A673 (cell line): ENCODE measurements around the gene NFS1. TPM values are rescaled to one million over a fixed set of nuclear protein-coding genes. Genes with fewer than 3 reads are reported as not detected.
"Not testable (repeated sequence)": the region's sequence is repeated elsewhere in the genome, so short reads cannot be mapped to it uniquely, and the experiment has no call there.

Experiments used
- BruUV-seq: library from RNA; stranded (reverse); fragments of 400-500 nt; replicated peaks from 2 replicates; lab custom pipeline; 2021; lab: Mats Ljungman, UMichigan
- CTCF ChIA-PET: fragments of 300-600 bp; sonication (Branson Sonifier 250); formaldehyde crosslinking; loops from one replicate; lab custom pipeline; 2022; ENCODE audit warnings: antibody characterized with exemption; lab: Charles Lee
- POLR2A ChIA-PET: fragments of 300-600 bp; sonication (Branson Sonifier 250); formaldehyde crosslinking; loops from one replicate; lab custom pipeline; 2022; ENCODE audit warnings: antibody characterized with exemption; ENCODE audit not compliant: low non-redundant PET; lab: Charles Lee
- DNase-seq: peaks from one replicate; pipeline ENCODE4 v3.0.0-alpha.2; 2015; ENCODE audit warnings: low spot score
- H3K27ac ChIP-seq: fragments of 200-600 bp; sonication (generic); 2 replicates; pipeline ENCODE4 v1.5.1; 2016; ENCODE audit warnings: mixed run types, low read depth, mild to moderate bottlenecking, mixed read lengths, antibody characterized with exemption, low read length; ENCODE audit not compliant: poor library complexity, severe bottlenecking
- H3K27me3 ChIP-seq: fragments of 200-600 bp; sonication (generic); replicated peaks from 2 replicates; pipeline ENCODE4 v1.6.1; 2017; ENCODE audit warnings: mixed run types, low read depth, mild to moderate bottlenecking, mixed read lengths, antibody characterized with exemption, low read length; ENCODE audit not compliant: insufficient read depth, poor library complexity
- H3K36me3 ChIP-seq: fragments of 200-600 bp; sonication (generic); 2 replicates; pipeline ENCODE4 v1.6.1; 2016; ENCODE audit warnings: mixed run types, mild to moderate bottlenecking, mixed read lengths, antibody characterized with exemption, low read length; ENCODE audit not compliant: insufficient read depth, poor library complexity, severe bottlenecking
- H3K4me1 ChIP-seq: fragments of 200-600 bp; sonication (generic); 2 replicates; pipeline ENCODE4 v1.6.1; 2017; ENCODE audit warnings: mixed run types, mild to moderate bottlenecking, mixed read lengths, antibody characterized with exemption, low read length; ENCODE audit not compliant: insufficient read depth, poor library complexity, severe bottlenecking
- H3K4me3 ChIP-seq: fragments of 200-600 bp; sonication (generic); 2 replicates; pipeline ENCODE4 v1.5.1; 2016; ENCODE audit warnings: low read depth, mixed run types, mild to moderate bottlenecking, mixed read lengths, low read length; ENCODE audit not compliant: poor library complexity, severe bottlenecking
- H3K9me3 ChIP-seq: fragments of 200-600 bp; sonication (generic); 2 replicates; pipeline ENCODE4 v1.6.1; 2016; ENCODE audit warnings: mixed run types, low read depth, mild to moderate bottlenecking, mixed read lengths, antibody characterized with exemption, low read length; ENCODE audit not compliant: poor library complexity, severe bottlenecking
- CTCF ChIP-seq: fragments of 300-800, 200-600 bp; sonication (generic); conservative IDR thresholded peaks from 2 replicates; pipeline ENCODE4 v1.5.1; 2017; ENCODE audit warnings: low read depth, mild to moderate bottlenecking, antibody characterized with exemption, low read length, moderate library complexity, mixed read lengths
- EZH2 ChIP-seq: fragments of 200-600 bp; sonication (generic); IDR thresholded peaks from 2 replicates; pipeline ENCODE4 v1.6.1; 2017; ENCODE audit warnings: borderline replicate concordance, low read depth, mild to moderate bottlenecking, mixed read lengths, antibody characterized with exemption, low read length; ENCODE audit not compliant: poor library complexity, severe bottlenecking
- intact Hi-C: fragments of 100-400 bp; cut with micrococcal nuclease; formaldehyde crosslinking; loops from one replicate; pipeline ENCODE4 v1.10.0; 2022; ENCODE audit not compliant: unreplicated experiment
- total RNA-seq: library from RNA; stranded (reverse); gene quantifications from 2 replicates; pipeline ENCODE4 v1.2.3, GENCODE V29; 2021

Gene NFS1
- total RNA-seq, 1 experiment from 2014 or later: 22.2 TPM

- Histone ChIP-seq H3K4me3 (no peak overlapping the region), H3K4me1 (peaks cover 15% of the 10 kb centered on the region), H3K27ac (no peak overlapping the region), H3K36me3 (peaks cover 100% of the 10 kb centered on the region), H3K27me3 (no peaks in the 10 kb centered on the region), H3K9me3 (no peaks in the 10 kb centered on the region)
- TF ChIP-seq CTCF (no peak), EZH2 (no peak)
- intact Hi-C loops: no loop called here
- BruUV-seq: no TSS peak
- DNase-seq: no peak
- ChIA-PET CTCF (interaction anchor here (0.6 kb wide), 1 partner anchor 264 kb away, joined by 3 read pairs; no protein-coding TSS in a partner anchor), POLR2A (interaction anchor here (0.6 to 0.8 kb wide), 2 partner anchors 8 to 15 kb away, joined by 3 read pairs; partner anchors contain the start of gene RBM39)
Measured at GRCh38 chr20:35726842-35727711, 27.9 kb upstream of the NFS1 start.

GRCh38 chr20:35724321-35725230 is 25.4 kb upstream of the NFS1 start:
- POLR2A ChIA-PET: no interaction called here
- TF ChIP-seq CTCF: no peak
- TF ChIP-seq EZH2: no peak

GRCh38 chr20:35723652-35724320 is 24.6 kb upstream of the NFS1 start:
- DNase-seq, CTCF ChIA-PET, H3K27ac ChIP-seq, H3K27me3 ChIP-seq, BruUV-seq, H3K9me3 ChIP-seq, H3K4me3 ChIP-seq, POLR2A ChIA-PET, H3K4me1 ChIP-seq: not testable (repeated sequence)
- intact Hi-C loops: loop anchor here (1.0 kb wide), 1 partner anchor 8 kb away; no protein-coding TSS in a partner anchor
- peaks cover 100% of the 10 kb centered on the region for H3K36me3 ChIP-seq

More at GRCh38 chr20:35724321-35725230, 25.4 kb upstream of the NFS1 start:
- intact Hi-C loops: no loop called here
- CTCF ChIA-PET: no interaction called here
- no peak overlapping the region for H3K4me3 ChIP-seq
- no peaks in the 10 kb centered on the region for H3K4me1 ChIP-seq
- H3K27me3 ChIP-seq: no peaks in the 10 kb centered on the region
- no peak for DNase-seq
- no peak overlapping the region for H3K27ac ChIP-seq
- H3K36me3 ChIP-seq: peaks cover 100% of the 10 kb centered on the region
- BruUV-seq: no TSS peak
- H3K9me3 ChIP-seq: no peaks in the 10 kb centered on the region

- DNase-seq, H3K9me3 ChIP-seq, BruUV-seq, H3K27ac ChIP-seq, H3K4me1 ChIP-seq, H3K27me3 ChIP-seq, H3K4me3 ChIP-seq, POLR2A ChIA-PET, CTCF ChIA-PET: not testable (repeated sequence)
- peaks cover 100% of the 10 kb centered on the region for H3K36me3 ChIP-seq
- intact Hi-C loops: loop anchor here (1.0 kb wide), 1 partner anchor 8 kb away; no protein-coding TSS in a partner anchor
Measured at GRCh38 chr20:35723275-35723639, 24.1 kb upstream of the NFS1 start.
